Measurements from ENCODE around the gene KLHL28.
A peak's percentile ranks its signal among the peaks of the same experiment; 100 is the strongest.

The KLHL28 gene

DNA sequence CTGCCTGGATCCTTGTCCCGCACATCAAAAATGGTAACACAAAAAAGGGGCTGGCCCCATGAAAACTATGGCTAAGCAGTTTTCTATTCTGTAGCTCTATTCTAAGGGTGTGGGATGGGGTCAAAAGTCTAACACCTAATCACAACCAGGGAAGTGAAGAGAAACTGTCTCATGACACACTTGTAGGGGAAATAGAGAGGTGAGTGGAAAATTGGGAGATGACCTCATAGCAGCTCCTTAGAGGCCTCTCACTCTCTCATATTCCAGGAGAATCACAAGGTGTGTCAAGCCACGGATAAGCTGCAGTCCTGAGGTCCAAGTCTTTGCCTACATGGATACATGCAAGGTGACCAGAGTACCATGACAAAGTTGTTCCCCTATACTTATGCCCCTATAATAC, 10.7 kb downstream of the KLHL28 start:
- DNase-seq (ENCODE audit: insufficient read length, low spot score): no peak
- FAIRE-seq: no peak
- no peak for TF ChIP-seq POLR2A (IDR thresholded peaks at IDR 0.05; ENCODE audit: low read depth, low read length)

DNA sequence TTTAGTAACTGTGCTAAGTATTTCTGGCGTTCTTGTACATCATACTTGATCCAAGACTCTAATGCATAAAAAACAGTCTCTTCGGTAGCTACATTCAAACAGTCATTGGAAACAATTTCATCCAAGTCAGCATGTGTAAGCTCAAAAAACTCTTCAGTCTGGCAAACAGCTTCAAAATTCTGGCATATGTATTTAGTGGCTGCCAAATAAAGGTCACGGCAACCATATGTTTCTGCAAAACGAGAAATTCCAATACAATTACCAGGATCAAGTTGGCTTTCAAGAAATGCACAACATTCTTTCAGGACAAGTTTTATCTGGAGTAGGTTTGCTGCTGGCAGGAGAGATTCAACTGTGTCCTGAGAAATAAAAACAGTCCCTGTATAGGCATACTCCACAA, 16.5 kb downstream of the KLHL28 start:
- DNase-seq (ENCODE audit: insufficient read length, low spot score): no peak
- no peak for TF ChIP-seq POLR2A (IDR thresholded peaks at IDR 0.05; ENCODE audit: low read depth, low read length)
- no peak for FAIRE-seq

DNA sequence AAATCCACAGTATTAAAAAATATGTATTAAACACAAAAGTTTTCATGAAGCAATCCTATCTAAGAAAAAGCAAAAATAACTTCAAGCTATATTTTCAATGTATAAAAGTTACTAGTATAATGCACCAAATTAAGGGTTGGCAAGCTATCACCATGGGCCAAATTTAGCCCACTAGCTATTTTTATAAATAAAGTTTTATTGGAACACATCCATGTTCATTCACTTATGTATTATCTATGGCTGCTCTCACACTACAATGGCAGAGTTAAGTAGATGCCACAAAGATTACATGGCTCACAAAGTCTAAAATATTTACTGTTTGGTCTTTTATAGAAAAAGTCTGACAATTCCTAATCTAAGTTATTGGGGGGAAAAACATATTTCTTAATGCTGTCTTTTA, 17.6 kb downstream of the KLHL28 start:
- DNase-seq (ENCODE audit: insufficient read length, low spot score) (no peak), FAIRE-seq (no peak)
- TF ChIP-seq POLR2A (IDR thresholded peaks at IDR 0.05; ENCODE audit: low read depth, low read length): no peak

DNA sequence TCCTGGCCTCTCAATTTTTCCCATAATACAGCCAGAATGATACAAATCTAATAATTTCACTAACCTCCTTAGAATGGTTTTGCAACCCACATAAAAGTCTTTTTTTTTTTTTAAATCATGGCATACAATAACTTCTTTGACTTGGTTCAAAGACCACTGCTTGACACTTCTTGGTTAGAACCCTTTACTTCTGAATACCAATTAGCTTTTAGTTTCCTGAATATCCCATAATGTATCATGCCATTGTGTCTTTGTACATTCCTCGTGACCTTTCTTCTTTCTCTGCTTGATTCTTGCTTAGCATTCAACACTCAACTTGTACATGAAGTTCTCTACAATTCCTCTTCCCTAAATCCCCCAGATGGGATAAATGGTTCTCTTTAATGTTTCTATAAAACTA, 19.3 kb downstream of the KLHL28 start:
- no peak for TF ChIP-seq POLR2A (IDR thresholded peaks at IDR 0.05; ENCODE audit: low read depth, low read length)
- DNase-seq (ENCODE audit: insufficient read length, low spot score) (no peak), FAIRE-seq (no peak)

DNA sequence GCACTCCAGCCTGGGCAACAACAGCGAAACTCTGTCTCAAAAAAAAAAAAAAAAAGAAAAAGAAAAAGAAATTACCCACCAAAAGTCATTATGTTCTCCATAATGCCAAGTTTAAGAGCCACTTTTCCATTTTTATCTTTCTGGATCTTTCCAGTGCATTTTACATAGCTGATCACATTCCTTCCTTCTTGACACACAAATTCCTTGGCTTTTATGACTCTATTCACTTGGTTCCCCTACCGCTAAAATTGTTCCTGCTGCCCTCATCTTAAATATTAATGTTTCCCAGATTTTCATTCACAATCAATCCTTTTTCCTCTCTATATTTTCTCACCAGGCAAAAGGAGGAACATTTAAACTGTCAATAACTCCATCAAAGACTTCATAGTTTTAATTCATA, 20.2 kb downstream of the KLHL28 start:
- DNase-seq (ENCODE audit: insufficient read length, low spot score) (no peak), FAIRE-seq (no peak)
- no peak for TF ChIP-seq POLR2A (IDR thresholded peaks at IDR 0.05; ENCODE audit: low read depth, low read length)

DNA sequence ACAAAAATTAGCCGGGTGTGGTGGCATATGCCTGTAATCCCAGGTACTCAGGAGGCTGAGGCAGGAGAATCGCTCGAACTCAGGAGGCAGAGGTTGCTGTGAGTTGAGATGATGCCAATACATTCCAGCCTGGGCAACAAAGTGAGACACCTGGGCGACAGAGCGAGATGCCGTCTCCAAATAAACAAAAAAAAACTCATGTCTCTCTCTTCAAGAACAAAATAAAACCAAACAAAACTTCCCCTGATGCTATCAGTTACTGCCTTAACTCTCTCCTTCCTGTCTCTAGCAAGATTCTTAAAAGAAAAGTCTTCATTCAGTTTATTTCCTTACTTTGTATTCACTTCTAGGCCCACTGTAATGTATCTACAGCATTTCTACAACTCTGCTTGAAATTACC, 20.8 kb downstream of the KLHL28 start:
- no peak for DNase-seq (ENCODE audit: insufficient read length, low spot score)
- no peak for FAIRE-seq
- TF ChIP-seq POLR2A (IDR thresholded peaks at IDR 0.05; ENCODE audit: low read depth, low read length): no peak

DNA sequence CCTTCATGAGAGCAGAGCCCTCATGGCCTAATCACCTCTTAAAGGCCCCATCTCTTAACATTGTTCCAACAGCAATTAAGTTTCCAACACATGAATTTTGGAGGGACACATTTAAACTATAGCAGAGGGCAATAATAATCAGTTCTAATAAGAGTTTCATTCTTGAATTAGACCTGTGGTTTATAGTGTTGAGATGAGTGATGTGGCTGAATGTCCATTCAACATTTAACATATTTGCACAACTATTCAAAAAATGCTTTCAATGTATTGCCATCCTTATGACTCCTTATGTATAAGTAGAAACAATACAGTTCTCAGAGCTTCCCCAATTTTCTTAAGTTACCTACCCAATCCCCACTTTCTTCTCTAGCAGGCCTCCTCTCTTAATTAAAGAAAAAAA, 21.5 kb downstream of the KLHL28 start:
- no peak for TF ChIP-seq POLR2A (IDR thresholded peaks at IDR 0.05; ENCODE audit: low read depth, low read length)
- DNase-seq (ENCODE audit: insufficient read length, low spot score) (no peak), FAIRE-seq (no peak)

DNA sequence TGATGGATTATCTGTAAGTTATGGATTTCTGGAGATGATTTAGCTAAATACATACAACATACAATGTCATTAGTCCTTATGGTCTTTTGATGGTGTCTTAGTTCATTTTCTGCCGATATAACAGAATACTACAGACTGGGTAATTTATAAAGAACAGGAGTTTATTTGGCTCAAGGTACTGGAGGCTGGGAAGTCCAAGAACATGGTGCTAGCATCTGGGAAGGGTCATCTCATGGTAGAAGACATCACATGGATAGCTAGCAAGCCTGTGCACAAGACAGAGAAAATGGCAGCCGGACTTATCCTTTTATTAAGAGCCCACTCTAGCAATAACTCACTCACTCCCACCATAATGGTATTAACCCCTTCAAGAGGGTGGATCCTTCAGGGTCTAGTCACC, 24.2 kb downstream of the KLHL28 start:
- DNase-seq (ENCODE audit: insufficient read length, low spot score) (no peak), FAIRE-seq (no peak)
- no peak for TF ChIP-seq POLR2A (IDR thresholded peaks at IDR 0.05; ENCODE audit: low read depth, low read length)

DNA sequence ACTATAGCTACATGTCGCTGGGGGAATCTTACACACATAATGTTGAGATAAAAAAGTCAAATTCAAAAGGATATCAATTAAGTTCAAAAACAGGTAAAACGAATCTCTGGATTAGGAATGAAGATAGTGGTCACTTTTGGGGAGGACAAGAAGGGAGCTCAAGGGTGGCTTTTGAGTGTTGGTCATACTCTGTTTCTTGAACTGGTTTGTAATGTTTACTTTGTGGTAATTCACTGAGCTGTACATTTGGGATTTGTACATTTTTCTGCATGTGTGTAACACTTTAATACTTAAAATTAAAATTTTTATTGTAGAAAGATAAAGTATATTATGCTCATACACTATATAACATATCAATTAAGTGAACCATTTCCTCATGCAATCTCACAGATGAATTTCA, 26.6 kb downstream of the KLHL28 start:
- DNase-seq (ENCODE audit: insufficient read length, low spot score) (no peak), FAIRE-seq (no peak)
- TF ChIP-seq POLR2A (IDR thresholded peaks at IDR 0.05; ENCODE audit: low read depth, low read length): no peak

DNA sequence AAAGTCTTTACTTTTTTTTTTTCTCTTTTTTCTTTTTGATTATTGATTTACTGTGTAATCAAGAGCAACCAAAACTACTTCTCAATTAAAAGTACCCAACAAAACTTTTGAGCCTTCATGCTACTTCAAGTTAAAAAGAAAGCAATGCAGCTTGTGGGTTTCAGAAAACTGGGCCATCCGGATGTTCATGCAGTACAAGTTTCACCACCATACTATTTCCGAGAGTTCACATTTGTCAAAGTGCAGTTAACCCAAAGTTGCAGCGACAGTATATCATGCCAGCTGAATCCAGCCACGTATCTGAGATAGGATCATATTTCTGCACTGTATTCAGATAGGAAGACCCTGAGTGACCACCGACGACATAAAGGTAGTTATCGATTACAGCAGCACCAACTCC, 33.0 kb downstream of the KLHL28 start:
- DNase-seq (ENCODE audit: insufficient read length, low spot score) (no peak), FAIRE-seq (no peak)
- TF ChIP-seq POLR2A (IDR thresholded peaks at IDR 0.05; ENCODE audit: low read depth, low read length): no peak

DNA sequence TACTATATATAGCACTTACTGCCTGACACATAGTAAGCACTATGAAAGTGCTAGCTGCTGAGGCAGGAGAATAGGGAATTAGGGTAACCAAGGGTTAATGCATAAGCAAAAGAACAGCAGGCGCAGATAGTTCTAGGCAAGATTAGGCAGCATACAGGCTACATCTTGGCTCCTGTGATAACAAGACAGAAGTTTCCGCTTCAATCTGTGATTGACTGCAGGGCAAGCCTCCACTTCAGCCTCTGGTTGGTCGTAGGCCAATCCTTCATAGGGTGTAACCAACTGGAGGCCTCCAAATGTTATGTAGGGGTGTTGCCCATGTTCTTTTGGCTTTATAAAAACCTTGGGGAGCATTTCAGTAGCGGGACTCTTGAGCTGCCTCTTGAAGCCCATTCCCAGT, 46.9 kb downstream of the KLHL28 start:
- FAIRE-seq (no peak), DNase-seq (ENCODE audit: insufficient read length, low spot score) (no peak)

DNA sequence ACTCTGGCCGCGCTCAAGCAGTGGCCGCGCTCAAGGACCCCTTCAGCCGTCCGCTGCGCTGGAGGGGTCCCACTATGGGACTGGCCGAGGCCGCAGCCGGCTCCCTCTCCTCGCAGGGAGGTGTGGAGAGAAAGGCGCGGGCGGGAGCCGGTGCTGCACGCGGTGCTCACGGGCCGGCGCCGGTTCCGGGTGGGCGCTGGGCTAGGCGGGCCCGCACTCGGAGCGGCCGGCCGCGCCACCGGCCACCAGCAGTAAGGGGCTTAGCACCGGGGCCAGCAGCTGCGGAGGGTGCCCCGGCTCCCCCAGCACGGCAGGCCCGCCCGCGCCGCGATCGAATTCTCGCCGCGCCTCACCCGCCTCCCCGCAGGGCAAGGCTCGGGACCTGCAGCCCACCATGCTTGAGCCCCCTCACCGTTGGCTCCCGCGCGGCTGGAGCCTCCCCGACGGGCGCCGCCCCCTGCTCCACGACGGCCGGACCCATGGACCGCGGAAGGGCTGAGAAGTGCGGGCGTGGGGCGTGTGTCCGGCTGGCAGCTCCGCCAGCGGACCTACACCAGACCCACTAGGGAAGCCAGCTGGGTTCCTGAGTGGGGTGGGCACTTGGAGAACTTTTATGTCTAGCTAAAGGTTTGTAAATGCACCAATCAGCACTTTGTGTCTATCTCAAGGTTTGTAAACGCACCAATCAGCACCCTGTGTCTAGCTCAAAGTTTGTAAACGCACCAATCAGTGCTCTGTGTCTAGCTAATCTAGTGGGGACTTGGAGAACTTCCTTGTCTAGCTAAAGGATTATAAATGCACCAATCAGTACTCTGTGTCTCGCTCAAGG, 49.5 kb downstream of the KLHL28 start:
- FAIRE-seq: no peak
- TF ChIP-seq POLR2A (IDR thresholded peaks at IDR 0.05; ENCODE audit: low read depth, low read length): no peak
- DNase-seq (ENCODE audit: insufficient read length, low spot score): no peak

More for the DNA sequence above, 46.9 kb downstream of the KLHL28 start:
- TF ChIP-seq POLR2A (IDR thresholded peaks at IDR 0.05; ENCODE audit: low read depth, low read length): no peak

DNA sequence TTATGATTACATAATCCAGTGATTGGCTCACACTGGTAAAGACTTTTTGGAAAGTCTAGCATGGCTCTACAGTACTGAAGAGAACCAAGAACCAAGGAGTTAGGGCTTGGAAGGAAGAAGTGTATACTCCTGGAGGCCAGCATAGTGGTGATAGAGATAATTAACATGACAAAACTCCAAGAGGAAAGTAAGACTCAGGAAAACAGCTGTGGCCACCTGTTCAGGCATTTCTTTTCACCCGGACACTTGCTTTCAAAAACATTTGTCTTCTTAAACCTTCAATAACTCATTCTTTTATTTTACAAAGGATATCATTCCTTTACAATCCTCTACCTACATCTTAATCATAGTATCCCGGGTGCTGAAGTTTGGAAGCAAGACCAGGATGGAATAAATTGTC, 50.9 kb downstream of the KLHL28 start:
- FAIRE-seq: no peak
- no peak for TF ChIP-seq POLR2A (IDR thresholded peaks at IDR 0.05; ENCODE audit: low read depth, low read length)
- no peak for DNase-seq (ENCODE audit: insufficient read length, low spot score)

DNA sequence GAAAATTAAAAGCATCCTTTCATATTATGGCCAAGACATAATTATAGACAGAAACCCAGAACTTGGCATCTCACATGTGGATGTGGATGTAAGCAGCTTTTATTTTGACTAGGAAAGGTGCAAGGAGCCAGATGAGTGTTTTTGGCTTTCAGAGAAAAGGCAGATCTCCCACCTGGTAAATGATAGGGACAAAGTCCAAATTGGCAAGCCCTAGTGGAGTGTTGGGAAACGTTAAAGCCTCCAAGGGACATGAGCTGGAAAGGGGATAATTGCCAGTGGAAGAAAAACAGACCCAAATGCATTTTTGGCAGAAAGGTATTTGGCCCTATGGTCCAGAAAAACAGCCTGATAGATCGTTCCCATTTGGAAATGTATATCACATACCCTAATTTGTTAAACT, 60.1 kb downstream of the KLHL28 start:
- no peak for FAIRE-seq

DNA sequence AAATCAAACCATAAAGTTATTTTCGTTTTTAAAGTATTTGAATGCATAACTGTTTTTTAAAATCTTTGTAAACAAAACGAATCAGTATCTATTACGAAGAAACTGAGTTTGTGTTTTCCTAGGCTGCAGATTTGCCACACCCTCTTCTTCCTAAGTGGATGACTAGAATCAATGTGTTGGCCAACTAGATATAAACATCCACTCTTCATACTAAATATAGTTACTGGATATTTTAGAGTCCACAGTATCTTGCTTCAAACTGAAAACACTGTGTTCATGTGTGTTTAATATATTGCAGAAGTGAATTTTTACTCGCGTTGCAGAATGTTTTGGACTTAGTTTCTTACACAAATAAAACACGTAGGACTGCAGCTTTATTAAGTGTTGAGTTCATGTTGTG, 63.2 kb downstream of the KLHL28 start:
- peak; percentile 50 for FAIRE-seq
- DNase-seq (ENCODE audit: insufficient read length, low spot score): no peak

More for the DNA sequence above, 60.1 kb downstream of the KLHL28 start:
- no peak for DNase-seq (ENCODE audit: insufficient read length, low spot score)
- no peak for TF ChIP-seq POLR2A (IDR thresholded peaks at IDR 0.05; ENCODE audit: low read depth, low read length)

DNA sequence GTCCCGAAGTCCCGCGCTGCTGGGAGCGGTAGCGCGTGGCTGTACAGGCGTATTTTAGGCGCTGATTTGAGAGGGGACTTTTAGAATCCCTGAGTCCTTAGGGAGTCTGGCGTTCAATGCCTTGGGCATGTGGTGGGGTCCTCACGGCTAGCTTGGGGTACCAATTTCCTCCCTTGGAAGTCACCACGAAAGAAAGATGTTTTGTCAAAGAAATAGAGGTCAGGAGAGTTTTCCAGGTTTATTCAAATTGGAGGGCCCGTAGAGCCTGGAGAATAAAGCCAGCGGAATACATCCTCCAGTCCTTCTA, 63.9 kb downstream of the KLHL28 start:
- DNase-seq (ENCODE audit: insufficient read length, low spot score) (no peak), FAIRE-seq (no peak)
- no peak for TF ChIP-seq POLR2A (IDR thresholded peaks at IDR 0.05; ENCODE audit: low read depth, low read length)

More for the DNA sequence above, 63.2 kb downstream of the KLHL28 start:
- TF ChIP-seq POLR2A (IDR thresholded peaks at IDR 0.05; ENCODE audit: low read depth, low read length): no peak

Measured in H54 (cell line).